ENCODE results near the gene CD5L.

DNA sequence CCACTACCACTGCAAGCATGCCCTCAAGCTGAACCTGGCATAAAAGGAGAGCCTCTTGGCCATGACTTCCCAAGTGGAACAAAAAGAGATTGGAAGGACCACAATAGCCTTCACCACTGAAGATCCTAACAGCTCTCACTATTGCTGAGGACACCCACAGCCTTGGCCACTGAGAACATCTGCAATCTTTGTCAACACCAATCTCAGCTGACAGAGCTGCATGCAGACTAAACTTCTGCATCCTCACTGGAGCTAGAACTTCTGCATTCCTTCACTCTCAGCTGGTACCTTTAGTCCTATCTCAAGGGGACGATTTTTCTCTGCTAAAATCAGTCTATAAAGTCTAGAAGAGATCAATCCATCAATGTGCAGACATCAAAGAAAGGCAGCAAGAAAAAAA lies 56.4 kb downstream of the CD5L start:
- TF ChIP-seq, protein P1, sequence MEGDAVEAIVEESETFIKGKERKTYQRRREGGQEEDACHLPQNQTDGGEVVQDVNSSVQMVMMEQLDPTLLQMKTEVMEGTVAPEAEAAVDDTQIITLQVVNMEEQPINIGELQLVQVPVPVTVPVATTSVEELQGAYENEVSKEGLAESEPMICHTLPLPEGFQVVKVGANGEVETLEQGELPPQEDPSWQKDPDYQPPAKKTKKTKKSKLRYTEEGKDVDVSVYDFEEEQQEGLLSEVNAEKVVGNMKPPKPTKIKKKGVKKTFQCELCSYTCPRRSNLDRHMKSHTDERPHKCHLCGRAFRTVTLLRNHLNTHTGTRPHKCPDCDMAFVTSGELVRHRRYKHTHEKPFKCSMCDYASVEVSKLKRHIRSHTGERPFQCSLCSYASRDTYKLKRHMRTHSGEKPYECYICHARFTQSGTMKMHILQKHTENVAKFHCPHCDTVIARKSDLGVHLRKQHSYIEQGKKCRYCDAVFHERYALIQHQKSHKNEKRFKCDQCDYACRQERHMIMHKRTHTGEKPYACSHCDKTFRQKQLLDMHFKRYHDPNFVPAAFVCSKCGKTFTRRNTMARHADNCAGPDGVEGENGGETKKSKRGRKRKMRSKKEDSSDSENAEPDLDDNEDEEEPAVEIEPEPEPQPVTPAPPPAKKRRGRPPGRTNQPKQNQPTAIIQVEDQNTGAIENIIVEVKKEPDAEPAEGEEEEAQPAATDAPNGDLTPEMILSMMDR (IDR thresholded peaks at IDR 0.05) = no peak
- TF ChIP-seq POLR2A (IDR thresholded peaks at IDR 0.05) = no peak
